Prostate gland (tissue), 2 donors: ENCODE measurements around the gene LIN9.

Source experiments
- POLR2A ChIP-seq: fragments of 450-650 bp; IDR thresholded peaks from one replicate; pipeline ENCODE4 v1.6.1; 2016; ENCODE audit warnings: antibody characterized with exemption, mild to moderate bottlenecking
- POLR2AphosphoS5 ChIP-seq: sonication (generic); formaldehyde crosslinking; IDR thresholded peaks from one replicate; pipeline ENCODE4 v1.6.1; 2017; ENCODE audit warnings: antibody characterized with exemption
- TF ChIP-seq, protein P1 (sequence below), 4 experiments: fragments of 200-600 bp in 2 of 4; fragments of 450-650 bp in 2 of 4; sonication (generic) in 2 of 4; IDR thresholded peaks; 1 replicate in 3 of 4; 2 replicates in 1 of 4; pipeline ENCODE4 v1.5.1; 2016 to 2019; ENCODE audit warnings: antibody characterized with exemption in 4 of 4, mild to moderate bottlenecking in 2 of 4, moderate library complexity in 2 of 4

DNA sequence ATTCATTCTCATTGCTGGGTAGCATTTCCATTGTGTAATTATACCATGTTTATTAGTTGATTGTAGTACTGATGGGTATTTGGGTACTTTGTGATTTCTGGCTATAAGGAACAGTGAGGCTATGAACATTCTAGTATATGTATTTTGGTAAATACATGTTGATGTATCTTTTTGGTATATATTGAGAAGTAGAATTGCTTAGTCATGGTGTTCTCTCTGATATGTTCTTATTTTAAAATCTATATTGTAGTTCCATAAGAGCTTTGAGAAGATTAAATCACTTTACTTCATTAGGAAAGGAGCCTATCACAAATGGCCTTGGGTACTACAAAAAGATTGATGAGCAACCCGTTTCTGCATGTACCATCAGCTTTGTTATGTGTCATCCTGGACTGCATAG, 72.1 kb downstream of the LIN9 start:
- TF ChIP-seq, protein P1, sequence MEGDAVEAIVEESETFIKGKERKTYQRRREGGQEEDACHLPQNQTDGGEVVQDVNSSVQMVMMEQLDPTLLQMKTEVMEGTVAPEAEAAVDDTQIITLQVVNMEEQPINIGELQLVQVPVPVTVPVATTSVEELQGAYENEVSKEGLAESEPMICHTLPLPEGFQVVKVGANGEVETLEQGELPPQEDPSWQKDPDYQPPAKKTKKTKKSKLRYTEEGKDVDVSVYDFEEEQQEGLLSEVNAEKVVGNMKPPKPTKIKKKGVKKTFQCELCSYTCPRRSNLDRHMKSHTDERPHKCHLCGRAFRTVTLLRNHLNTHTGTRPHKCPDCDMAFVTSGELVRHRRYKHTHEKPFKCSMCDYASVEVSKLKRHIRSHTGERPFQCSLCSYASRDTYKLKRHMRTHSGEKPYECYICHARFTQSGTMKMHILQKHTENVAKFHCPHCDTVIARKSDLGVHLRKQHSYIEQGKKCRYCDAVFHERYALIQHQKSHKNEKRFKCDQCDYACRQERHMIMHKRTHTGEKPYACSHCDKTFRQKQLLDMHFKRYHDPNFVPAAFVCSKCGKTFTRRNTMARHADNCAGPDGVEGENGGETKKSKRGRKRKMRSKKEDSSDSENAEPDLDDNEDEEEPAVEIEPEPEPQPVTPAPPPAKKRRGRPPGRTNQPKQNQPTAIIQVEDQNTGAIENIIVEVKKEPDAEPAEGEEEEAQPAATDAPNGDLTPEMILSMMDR (IDR thresholded peaks at IDR 0.05), result no peak
- no peak for TF ChIP-seq POLR2AphosphoS5
- TF ChIP-seq POLR2A, result no peak
